DMS153 treated with DMSO at 0.1 percent for 48 hours (cell line): ENCODE results near the gene MFSD1.
"Not testable (repeated sequence)": the region's sequence is repeated elsewhere in the genome, so short reads cannot be mapped to it uniquely, and the experiment has no call there.

Experiments
- DNase-seq: peaks from one replicate; lab custom pipeline; 2025; ENCODE audit not compliant: unreplicated experiment; lab: John Stamatoyannopoulos, UW

Gene MFSD1

DNA sequence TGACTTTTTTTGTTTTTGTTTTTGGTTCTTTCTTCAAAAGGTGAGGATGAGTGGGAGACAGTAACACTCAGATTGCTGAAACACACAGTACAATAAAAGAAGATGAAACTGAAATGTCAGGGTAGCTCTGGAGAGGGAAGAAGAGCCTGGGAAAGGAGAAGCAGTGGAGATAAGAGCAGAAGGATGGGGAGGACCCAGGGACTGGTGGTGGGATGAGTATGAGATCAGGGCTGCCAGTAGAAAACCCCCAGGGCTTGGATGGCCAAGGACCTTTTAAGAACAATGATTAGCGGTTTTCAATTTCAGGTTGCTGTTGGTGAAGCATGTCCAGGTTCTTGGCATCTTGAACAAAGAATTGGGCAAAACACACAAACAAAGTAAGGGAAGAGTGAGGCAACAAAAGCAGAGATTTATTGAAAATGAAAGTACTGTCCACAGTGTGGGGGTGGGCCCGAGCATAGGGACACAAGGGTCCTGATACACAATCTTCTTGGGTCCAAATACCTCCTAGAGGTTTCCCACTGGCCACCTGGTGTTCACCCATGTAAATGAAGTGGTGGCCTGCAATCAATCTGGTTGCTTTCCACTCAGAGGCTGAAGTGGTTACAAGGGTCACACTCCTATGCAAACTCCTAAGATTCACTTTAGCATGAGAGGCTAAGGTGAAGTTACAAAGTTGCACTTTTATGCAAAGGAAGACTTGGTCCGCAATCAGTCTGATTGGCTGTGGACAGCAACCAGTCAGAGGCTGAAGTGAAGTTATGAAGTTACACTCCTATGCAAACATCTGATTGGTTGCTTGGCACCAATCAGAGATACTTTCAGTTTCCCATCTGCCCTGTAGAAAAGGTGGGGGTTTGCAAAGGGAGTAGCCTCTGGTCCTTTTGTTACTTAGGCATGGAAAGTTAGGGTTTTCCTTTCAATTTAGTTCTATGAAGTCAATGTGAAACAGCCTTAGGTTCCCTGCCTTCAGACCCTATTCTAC, 26.1 kb upstream of the MFSD1 start:
- no peak for DNase-seq

DNA sequence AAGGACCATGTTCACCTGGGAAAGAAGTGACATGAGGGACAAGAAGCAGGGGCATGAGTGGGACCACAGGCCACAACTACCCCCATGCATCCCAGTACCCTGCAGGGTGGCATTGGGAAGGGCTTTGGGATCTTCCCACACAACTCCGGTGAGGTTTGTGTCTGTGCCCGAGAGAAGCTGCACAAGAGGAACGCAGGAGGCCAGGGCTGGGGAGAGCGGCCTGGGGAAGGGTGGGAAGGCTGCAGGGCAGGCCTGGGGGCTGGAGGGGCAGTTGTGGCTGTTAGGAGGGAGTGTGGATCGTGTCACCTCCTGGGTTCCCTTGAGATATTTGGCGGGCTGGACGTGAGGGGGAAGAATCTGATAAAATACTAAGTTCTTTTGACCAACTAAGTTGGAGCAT, 25.3 kb upstream of the MFSD1 start:
- DNase-seq: no peak

DNA sequence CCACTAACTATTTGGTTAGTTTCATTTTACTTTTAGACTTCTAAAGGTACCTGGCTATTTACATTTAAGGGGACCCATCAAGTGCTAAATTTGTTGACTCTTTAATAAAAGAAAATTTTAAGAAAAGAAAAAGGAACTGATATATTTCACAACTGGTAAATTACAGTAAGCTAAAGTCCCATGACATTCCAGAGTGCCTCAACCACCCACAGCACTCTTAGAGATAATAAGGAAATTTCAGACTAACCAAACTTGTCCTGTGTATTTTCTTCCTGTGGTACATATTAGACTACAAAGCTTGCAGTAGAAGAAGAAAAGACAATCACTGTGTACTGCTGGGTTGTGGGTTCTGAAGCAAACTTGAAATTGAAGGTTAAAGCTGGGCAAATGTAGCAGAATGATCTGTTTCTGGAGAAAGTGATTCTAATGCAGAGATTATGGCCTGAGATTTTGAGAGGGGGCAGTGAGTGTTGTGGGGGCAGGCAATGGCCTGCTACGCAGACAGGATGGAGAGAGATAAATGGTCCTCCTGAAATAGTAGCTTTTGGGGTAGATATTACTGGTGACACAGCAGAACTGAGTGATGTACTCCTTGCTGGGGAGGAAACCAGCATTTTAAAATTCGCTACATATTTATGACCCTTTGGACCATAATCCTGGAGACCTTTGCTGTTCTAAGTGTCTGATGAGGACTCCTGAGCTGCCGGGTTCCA, 24.5 kb upstream of the MFSD1 start:
- DNase-seq: no peak

DNA sequence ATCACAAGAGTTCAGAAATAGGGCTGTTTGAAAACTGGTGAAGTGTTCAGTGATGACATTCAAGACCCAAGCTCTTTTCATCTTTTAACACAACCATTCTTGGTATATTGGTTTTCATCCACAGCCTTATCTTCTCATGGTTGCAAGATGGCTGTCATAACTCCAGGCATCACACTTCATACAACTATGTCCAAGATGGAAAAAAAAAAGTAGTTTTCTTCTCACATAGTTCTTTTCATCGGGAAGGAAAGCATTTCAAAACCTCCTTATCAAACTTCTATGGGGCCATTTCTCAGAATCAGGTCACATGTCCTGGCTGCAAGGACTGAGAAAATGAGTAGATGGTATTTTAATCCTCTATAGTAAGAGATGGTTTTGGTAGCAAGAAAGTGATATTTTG, 21.1 kb upstream of the MFSD1 start:
- DNase-seq: no peak

DNA sequence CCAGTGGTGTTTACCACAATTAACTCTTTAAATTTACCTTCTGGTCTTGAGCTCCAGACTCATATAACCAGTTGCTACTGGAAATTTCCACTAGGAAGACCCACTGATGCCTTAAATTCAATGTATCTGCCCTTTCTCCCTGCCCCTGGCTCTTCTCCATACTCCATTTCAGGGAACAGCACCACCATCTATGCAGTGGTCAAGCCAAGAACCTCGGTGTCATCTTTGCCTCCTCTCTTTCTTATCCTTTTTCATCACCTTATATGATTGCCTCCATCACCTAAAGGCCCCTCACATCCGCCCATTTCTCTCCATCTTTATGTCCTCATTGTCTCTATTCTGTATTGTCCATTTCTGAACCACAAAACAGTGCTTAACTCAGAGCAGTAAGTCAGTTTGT, 20.7 kb upstream of the MFSD1 start:
- no peak for DNase-seq

DNA sequence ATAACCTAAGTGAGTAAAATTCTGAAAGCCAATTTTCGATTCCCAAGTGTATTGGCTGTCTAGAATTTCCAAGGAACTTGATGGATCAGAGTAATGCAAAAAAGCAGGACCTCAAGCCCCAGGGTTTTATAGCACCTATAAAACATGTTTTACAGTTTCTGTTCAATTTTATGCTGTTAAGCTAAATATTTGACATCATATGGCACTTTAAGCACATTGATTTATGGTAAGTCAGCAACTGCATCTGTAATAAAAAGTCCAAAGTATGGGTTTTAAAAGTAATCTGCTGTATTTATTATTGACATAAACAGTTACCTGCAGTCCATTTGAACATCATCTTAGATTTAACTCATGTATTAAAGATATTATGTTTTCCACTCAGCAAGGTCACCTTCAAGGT, 20.0 kb upstream of the MFSD1 start:
- no peak for DNase-seq

DNA sequence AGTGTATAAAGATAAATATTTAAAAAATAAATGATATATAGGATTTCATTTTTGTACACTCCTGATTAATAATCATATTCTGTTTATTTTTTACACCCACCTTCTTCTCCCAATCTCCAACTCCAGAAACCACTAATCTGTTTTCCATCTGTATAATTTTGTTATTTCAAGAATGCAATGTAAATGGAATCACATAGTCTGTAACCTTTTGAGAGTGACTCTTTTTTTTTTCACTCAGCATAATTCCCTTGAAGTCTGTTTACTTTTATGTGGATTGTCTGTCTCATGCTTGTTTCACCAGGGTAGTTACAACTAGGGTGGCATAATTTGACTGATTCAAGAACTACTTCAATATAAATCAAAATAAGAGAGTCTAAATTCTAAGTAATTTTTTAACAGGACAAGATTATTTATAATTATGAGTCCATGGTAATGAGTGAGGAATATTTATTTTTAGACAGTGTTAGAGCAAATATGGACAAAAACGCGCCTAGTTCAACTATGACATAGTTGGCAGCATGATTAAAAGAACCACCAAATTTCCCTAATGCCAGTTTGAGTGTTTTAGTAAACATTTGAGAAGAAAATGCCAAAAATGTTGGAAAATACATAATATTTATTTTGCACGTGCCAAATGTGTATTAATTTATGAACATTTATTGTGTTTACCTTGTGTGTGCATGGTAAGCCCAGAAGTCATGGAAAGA, 19.4 kb upstream of the MFSD1 start:
- no peak for DNase-seq

DNA sequence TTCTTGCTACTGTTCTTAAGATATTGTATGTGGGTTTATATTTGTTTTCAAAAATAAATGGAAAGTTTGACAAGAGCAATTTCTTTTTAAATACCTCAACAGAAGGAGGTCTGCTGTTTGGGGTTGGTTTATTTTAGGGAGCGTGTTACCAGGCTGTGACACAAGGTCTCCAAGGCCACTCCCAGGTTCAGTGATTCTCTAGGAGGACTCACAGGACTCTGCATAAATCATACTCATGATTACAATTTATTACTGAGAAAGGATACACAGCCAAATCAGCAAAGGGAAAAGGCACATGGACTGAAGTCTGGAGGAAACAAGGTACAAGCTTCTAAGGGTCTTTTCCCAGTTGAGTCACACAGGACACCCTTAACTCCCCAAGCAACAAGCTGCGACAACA, 18.8 kb upstream of the MFSD1 start:
- DNase-seq: no peak

DNA sequence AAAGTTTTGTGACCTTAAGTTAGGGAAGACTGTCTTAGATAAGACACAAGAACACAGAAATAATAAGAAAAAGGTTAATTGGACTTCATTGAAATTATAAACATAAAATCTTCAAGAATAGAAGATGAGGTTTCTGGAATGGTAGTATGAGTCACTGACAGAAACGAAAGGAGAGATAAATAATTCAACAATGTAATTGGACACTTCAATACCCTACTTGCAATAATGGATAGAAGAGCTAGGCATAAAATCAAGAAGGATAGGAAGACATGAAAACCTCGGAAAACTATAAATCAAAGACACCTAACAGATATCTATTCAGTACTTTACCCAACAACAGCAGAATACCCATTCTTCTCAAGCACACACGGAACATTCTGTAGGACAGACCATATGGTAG, 15.9 kb upstream of the MFSD1 start:
- no peak for DNase-seq

DNA sequence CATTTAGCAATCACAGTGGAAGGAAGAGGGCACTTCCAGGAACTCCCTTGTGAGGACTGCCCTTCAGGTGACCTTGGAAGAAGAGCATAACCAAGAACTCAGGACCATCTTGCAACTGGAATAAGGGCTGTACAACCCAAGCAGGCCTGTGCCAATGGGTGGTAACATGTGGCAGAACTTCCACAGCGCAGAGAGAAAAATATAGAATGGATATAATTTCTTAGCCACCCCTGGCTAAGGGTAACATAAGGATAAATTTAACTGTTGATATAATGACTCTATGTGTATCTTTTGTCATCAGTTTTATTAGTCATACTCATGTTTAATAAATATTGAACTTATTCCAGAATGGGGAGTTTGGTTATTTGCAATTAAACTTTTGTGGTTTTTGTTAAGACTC, 13.4 kb upstream of the MFSD1 start:
- DNase-seq: no peak

DNA sequence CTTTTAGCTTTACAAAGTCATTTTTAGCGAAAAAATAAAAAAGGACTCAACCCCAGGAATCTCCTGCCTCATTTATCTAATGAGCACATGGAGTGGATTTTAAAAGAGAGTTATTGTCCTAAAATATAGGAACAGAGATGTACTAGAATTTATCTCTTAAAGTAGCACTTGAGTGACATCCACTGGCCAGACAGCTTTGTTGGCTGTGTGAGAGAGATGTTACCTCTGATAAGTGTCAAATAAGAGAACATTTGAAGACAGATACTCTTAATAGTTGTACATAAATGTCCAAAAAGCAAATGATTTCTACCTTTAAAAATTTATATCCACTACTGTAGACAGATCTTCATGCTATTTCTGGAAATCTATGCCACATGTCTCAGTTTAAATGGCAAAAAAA, 12.3 kb upstream of the MFSD1 start:
- DNase-seq: no peak

DNA sequence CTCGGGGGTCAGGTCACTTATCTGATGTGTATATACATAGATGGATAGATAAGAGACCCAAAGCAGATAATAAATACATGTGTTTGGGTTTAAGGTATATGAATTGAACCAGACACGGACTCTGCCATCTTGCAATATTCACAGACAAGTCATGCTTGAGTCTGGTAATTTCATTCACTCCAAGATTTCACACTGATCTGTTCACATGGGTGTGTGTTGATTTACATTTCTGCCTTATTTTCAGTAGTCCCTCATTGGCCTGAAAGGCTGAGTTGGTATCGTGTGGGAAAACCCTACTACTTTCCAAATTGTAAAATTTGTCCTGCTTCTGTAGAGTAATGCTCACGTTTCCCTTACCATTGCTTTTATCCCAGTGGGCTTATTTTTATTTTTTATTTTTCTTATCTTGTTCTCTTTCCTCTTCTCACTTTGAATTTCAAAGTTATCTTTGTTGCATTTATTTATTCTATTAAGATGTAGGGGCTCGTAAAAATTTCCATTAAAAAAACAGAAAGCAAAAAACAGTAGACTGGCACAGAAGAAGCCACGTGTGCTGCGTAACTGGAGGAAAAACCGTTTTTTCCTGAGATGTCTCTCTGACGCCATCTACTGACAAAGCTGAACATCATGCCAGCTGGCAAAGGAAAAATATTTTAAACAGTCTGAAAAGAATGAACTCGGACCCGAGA, 10.8 kb upstream of the MFSD1 start:
- DNase-seq: peak; percentile 46

DNA sequence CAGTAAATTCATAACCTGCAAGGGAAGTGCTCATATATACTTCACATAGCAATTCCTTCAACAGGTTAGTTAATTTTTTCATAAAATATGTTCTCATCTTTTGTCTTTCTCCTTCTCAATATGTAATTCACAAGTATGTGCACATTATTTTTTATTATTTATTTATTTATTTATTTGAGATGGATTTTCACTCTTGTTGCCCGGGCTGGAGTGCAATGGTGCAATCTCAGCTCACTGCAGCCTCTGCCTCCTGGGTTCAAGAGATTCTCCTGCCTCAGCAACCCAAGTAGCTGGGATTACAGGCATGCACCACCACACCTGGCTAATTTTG, 10.3 kb upstream of the MFSD1 start:
- DNase-seq: not testable (repeated sequence)

DNA sequence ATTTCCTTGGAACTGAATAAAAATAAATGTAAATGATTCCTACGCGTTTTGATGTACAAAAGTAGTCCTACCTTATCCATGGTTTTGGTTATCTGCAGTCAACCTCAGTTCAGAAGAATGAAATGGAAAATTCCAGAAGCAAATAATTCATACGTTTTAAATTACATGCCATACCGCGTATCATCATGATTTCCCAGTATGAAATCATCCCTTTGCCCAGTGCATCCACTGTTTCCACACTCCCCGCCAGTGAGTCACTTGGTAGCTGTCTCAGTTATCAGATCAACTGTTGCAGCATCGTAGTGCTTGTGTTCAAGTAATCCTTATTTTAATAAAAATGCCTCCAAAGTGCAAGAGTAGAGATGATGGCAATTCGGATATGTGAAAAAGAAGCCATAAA, 9.1 kb upstream of the MFSD1 start:
- DNase-seq: no peak

DNA sequence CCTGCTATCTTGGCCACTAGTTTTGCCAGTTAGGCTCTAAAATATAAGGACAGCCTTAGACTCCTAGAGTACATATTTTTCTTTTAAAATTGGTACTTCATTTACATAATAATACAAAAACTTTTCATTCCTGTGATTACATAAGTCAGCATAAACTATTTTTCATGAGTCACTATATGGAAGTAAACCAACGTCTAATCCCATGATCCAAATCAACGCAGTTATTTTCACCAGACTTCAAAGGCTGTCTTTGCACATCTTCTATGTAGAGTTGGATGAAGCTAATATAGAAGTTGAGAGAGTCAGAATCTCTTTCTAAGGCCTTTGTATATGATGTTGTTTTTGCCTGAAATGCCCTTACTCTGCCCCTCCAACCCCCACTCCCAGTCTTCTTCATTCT, 7.6 kb upstream of the MFSD1 start:
- no peak for DNase-seq

DNA sequence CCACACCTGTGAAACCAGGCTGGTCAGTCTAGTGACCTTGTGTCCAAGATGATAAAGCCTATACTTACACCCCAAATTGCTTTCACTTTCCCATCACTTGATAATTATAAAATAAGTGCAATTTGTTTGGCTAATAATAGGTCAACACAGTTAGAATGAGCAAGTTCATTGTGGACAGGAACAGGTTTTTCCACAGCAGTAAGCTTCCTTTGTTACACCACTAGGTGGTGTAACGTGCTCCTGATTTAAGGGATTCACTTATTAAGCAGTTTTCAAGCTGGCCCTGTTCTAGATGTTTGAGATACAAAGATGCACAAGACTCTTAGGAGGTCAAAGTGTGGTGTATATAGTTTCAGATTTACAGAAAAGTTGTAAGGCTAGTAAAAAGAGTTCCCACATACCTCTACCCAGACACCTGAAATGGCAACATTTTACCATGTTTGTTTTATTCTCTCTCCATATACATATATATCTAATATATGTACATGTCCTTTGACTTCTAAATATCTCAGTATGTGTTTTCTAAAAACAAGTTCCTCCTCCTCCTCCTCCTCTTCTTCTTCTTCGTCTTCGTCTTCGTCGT, 6.8 kb upstream of the MFSD1 start:
- DNase-seq: peak; percentile 34

DNA sequence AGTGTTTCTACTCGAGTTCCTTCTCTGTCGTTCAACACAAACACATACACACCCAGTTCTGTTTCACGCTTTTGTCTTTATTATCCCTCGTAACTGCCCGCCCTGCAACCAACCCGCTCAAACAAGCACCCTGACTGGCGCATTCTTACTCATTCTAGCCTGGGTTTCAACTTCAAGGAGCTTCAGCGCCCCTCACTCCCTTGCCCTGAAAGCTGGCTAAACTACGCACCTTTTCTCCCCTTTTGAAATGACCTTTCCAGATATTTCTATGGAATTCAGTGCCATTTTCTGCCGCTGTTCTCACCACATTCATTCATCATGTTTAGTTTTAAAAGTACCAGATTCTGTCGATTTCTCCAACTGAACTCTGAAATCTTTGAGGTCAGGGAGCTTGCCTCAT, 653 bp upstream of the MFSD1 start:
- DNase-seq: no peak

DNA sequence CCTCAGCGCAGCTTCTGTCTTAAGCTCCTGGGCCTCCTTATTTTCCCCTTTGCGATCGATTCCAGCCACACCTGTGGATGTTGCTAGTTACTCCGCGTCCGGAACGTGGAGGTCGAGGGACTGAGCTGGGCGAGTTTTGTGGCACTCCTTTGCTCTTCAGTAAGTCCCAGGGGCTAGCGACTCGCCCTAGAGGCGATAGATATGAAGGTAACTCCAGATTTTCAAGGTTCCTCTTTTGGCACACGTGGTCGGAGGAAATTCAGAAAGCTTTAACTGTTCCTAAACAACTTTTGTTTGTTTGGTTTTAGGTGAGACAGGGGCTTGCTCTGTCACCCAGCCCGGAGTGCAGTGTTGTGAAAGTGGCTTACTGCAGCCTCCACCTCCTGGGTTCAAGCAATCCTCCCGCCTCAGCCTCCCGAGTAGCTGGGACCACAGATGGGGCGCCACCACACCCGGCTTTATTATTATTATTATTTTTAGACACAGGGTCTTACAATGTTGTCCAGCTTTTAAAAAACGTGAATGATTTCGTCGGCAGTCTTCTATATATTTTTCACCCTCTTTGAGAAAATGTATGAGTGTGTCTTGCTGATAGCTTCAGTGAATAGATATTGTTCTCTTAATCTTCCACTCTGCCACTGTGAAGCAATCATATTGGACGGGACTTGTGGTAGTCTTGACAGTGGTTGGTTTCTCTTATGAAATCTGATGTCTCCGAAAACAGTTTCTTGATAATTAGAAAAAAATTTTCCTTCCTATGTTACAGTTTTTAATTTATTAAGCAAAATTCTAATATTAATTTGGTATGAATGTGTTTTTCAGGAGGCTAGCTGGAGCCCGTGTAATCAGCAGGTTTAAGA, 785 bp downstream of the MFSD1 start:
- no peak for DNase-seq

DNA sequence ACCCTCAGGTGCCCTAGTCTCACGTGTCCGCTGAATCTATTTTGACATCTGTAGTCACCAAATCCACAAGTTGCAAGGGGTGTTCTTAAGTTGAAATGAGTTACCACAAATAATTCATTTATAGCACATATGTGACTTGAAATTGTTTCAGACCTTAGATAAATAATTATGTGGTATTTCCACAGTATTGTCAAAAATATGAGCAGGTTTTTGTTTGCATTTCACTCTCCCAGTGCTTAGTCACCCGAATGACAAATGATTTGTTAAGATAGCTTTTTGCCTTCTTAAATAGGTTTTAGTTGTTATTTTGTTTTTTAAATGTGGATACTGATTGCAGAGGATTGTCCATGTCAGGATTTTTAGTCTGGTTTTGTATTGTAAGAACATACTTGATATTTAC, 2.6 kb downstream of the MFSD1 start:
- DNase-seq: no peak

DNA sequence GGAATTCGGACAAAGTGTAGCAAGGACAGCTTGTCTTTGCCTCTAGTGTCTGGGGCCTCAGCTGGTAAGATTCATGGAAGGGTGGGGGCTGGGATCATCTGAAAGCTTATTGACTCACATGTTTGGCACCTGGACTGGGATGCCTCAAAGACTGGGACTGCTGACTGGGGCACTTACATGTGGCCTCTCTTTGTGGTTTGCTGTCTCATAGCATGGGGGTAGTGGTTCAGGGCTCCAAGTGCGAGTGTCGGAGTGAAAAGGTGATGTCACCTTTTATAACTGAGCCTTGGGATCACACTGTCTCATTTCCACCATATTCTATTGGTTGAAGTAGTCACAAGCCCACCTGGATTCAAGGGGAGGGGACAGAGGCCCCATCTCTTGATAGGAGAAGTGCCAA, 6.8 kb downstream of the MFSD1 start:
- DNase-seq: no peak
